CD14-positive monocyte (primary cell): Measurements from ENCODE around the gene CST3. TPM values are rescaled to one million over a fixed set of nuclear protein-coding genes. Genes with fewer than 3 reads are reported as not detected.

ENCODE experiments used
- DNase-seq, 3 donors: peaks; one replicate each; pipeline ENCODE4 v3.0.0-alpha.2; 2011 to 2022
- H2AFZ ChIP-seq: 2 replicates; pipeline ENCODE4 v1.6.0; 2012; ENCODE audit warnings: mild to moderate bottlenecking, low read depth, low read length, inconsistent platforms; ENCODE audit not compliant: insufficient read depth, poor library complexity, severe bottlenecking
- H3K27ac ChIP-seq, 2 donors: 1 replicate in 1 of 2; 2 replicates in 1 of 2; pipeline ENCODE4 v1.5.1; 2012 to 2013; ENCODE audit warnings: low read length in 2 of 2, control low read depth in 1 of 2, inconsistent platforms in 1 of 2, low read depth in 1 of 2, mild to moderate bottlenecking in 1 of 2
- H3K27me3 ChIP-seq, 2 donors: one replicate each; pipeline versions ENCODE4 v1.6.0 to v1.6.1; 2011 to 2013; ENCODE audit warnings: low read length in 2 of 2; ENCODE audit not compliant: control insufficient read depth in 2 of 2, insufficient read depth in 2 of 2
- H3K36me3 ChIP-seq, 2 donors: replicated peaks in 1 of 2; 1 replicate in 1 of 2; 2 replicates in 1 of 2; pipeline versions ENCODE4 v1.5.1 to v1.6.1; 2012 to 2013; ENCODE audit warnings: low read length in 2 of 2, control low read depth in 1 of 2, inconsistent platforms in 1 of 2, mild to moderate bottlenecking in 1 of 2; ENCODE audit not compliant: insufficient read depth in 2 of 2, control insufficient read depth in 1 of 2
- H3K4me1 ChIP-seq, 2 donors: 1 replicate in 1 of 2; 2 replicates in 1 of 2; pipeline versions ENCODE4 v1.5.1 to v1.6.1; 2012 to 2013; ENCODE audit warnings: low read length in 2 of 2, control low read depth in 1 of 2, inconsistent platforms in 1 of 2, mild to moderate bottlenecking in 1 of 2, moderate library complexity in 1 of 2; ENCODE audit not compliant: insufficient read depth in 2 of 2, control insufficient read depth in 1 of 2
- H3K4me2 ChIP-seq: replicated peaks from 2 replicates; pipeline ENCODE3; 2012; ENCODE audit warnings: low read length, moderate library complexity, mild to moderate bottlenecking; ENCODE audit not compliant: poor library complexity, severe bottlenecking; ENCODE audit errors: extremely low read depth
- H3K4me3 ChIP-seq, 3 experiments: fragments of 200-600 bp in 1 of 3; sonication (generic) in 1 of 3; replicated peaks in 1 of 3; 1 replicate in 2 of 3; 2 replicates in 1 of 3; pipeline ENCODE4 v1.5.1; 2011 to 2013; ENCODE audit warnings: low read length in 3 of 3, mild to moderate bottlenecking in 3 of 3, control low read depth in 2 of 3, low read depth in 2 of 3, inconsistent platforms in 1 of 3, moderate library complexity in 1 of 3
- H3K79me2 ChIP-seq: 2 replicates; pipeline ENCODE4 v1.6.0; 2012; ENCODE audit warnings: mild to moderate bottlenecking, control low read depth, inconsistent platforms, low read length, moderate library complexity; ENCODE audit not compliant: insufficient read depth
- H3K9ac ChIP-seq: 2 replicates; pipeline ENCODE4 v1.6.0; 2017; ENCODE audit warnings: low read length, mild to moderate bottlenecking; ENCODE audit not compliant: insufficient read depth, poor library complexity, severe bottlenecking
- H3K9me3 ChIP-seq, 2 donors: replicated peaks in 1 of 2; 1 replicate in 1 of 2; 2 replicates in 1 of 2; pipeline versions ENCODE4 v1.5.1 to v1.6.1; 2012 to 2013; ENCODE audit warnings: low read length in 2 of 2, control low read depth in 1 of 2; ENCODE audit not compliant: control insufficient read depth in 1 of 2, insufficient read depth in 1 of 2
- H4K20me1 ChIP-seq: 2 replicates; pipeline ENCODE4 v1.6.0; 2012; ENCODE audit warnings: mild to moderate bottlenecking, low read length, control low read depth, moderate library complexity; ENCODE audit not compliant: insufficient read depth
- H3K27ac Mint-ChIP-seq, 7 donors: one replicate each; pipeline ENCODE4 v1.8.0; 2020; ENCODE audit warnings: mild to moderate bottlenecking in 7 of 7, mixed read lengths in 7 of 7, moderate library complexity in 6 of 7, inconsistent platforms in 2 of 7
- H3K27me3 Mint-ChIP-seq, 3 donors: one replicate each; pipeline ENCODE4 v1.8.0; 2021 to 2022; ENCODE audit warnings: low read depth in 3 of 3, mild to moderate bottlenecking in 3 of 3, mixed read lengths in 3 of 3, moderate library complexity in 3 of 3, inconsistent platforms in 1 of 3
- H3K36me3 Mint-ChIP-seq, 2 donors: one replicate each; pipeline ENCODE4 v1.8.0; 2020; ENCODE audit warnings: mixed read lengths in 2 of 2, inconsistent platforms in 1 of 2, mild to moderate bottlenecking in 1 of 2
- H3K4me1 Mint-ChIP-seq: one replicate; pipeline ENCODE4 v1.8.0; 2020; ENCODE audit warnings: mild to moderate bottlenecking, mixed read lengths
- H3K4me3 Mint-ChIP-seq, 2 donors: one replicate each; pipeline ENCODE4 v1.8.0; 2020; ENCODE audit warnings: mild to moderate bottlenecking in 2 of 2, mixed read lengths in 2 of 2, moderate library complexity in 1 of 2
- H3K9me3 Mint-ChIP-seq, 7 donors: one replicate each; pipeline ENCODE4 v1.8.0; 2020 to 2022; ENCODE audit warnings: mixed read lengths in 7 of 7, mild to moderate bottlenecking in 6 of 7, moderate library complexity in 6 of 7, inconsistent platforms in 2 of 7
- WGBS: methylation state at CpG from one replicate; pipeline ENCODE4 v1.1.5; 2013; ENCODE audit warnings: missing lambda C conversion rate; ENCODE audit not compliant: insufficient coverage; 5-methylcytosine and 5-hydroxymethylcytosine counted together
- intact Hi-C, 2 donors: fragments of 100-400 bp; cut with micrococcal nuclease; formaldehyde crosslinking; loops; one replicate each; pipeline versions ENCODE4 v1.15.0 to v1.15.1; 2023
- polyA plus RNA-seq, 3 donors: library from polyadenylated mRNA; depleted of rRNA in 1 of 3; unstranded in 2 of 3; stranded (reverse) in 1 of 3; fragments of 300-500 nt in 2 of 3; fragments of >200 nt in 1 of 3; fragmentation: Illumina TruSeq in 2 of 3; gene quantifications; 1 replicate in 2 of 3; 2 replicates in 1 of 3; pipeline ENCODE4 v1.2.3, GENCODE V29; 2012 to 2021
- TF ChIP-seq, protein P1 (sequence below): fragments of 200-600 bp; IDR thresholded peaks from one replicate; pipeline ENCODE4 v1.8.0; 2022; ENCODE audit warnings: antibody characterized with exemption, mild to moderate bottlenecking

Gene CST3
- polyA plus RNA-seq, 3 donors, result 1,459 to 3,222 (median 2,657) TPM

DNA sequence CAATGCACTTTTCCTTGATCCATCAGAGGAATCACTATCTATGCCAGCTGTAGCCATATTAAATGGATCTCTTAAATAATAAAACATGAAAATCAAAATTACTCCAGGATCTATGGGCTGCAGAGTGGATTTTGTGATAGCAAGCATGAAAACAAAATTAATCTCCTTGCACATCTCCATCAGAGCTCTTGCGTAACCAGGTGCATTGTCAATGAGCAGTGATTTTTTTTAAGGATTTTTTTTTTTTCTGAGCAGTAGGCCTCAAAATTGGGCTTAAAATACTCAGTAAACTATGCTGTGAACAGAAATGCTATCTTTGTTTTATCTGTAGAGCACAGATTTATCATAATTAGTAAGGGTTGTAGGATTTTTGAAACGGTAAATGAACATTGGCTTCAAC, 11.5 kb upstream of the CST3 start:
- peaks cover 58% of the 10 kb centered on the region for H3K4me1 Mint-ChIP-seq
- intact Hi-C loops, result no loop called here
- peaks cover 0 to 2% (median 0%) of the 10 kb centered on the region in 7 donors for H3K9me3 Mint-ChIP-seq
- H3K4me1 ChIP-seq, result peaks cover 55 to 68% of the 10 kb centered on the region in 2 donors
- WGBS, result no CpG with 5 or more reads among the region's 2 CpGs
- H3K27me3 Mint-ChIP-seq, result peaks cover 0 to 2% (median 0%) of the 10 kb centered on the region in 3 donors
- H3K27ac Mint-ChIP-seq, result no peak overlapping the region
- H3K36me3 ChIP-seq, result no peaks in the 10 kb centered on the region
- no peaks in the 10 kb centered on the region for H3K79me2 ChIP-seq
- no peaks in the 10 kb centered on the region for H3K9me3 ChIP-seq
- no peak overlapping the region for H3K4me3 Mint-ChIP-seq
- no peaks in the 10 kb centered on the region for H3K27me3 ChIP-seq
- no peak overlapping the region for H3K4me3 ChIP-seq
- no peaks in the 10 kb centered on the region for H4K20me1 ChIP-seq
- no peak overlapping the region for H3K9ac ChIP-seq
- DNase-seq, result no peak
- H3K27ac ChIP-seq, result no peak overlapping the region
- TF ChIP-seq, protein P1, sequence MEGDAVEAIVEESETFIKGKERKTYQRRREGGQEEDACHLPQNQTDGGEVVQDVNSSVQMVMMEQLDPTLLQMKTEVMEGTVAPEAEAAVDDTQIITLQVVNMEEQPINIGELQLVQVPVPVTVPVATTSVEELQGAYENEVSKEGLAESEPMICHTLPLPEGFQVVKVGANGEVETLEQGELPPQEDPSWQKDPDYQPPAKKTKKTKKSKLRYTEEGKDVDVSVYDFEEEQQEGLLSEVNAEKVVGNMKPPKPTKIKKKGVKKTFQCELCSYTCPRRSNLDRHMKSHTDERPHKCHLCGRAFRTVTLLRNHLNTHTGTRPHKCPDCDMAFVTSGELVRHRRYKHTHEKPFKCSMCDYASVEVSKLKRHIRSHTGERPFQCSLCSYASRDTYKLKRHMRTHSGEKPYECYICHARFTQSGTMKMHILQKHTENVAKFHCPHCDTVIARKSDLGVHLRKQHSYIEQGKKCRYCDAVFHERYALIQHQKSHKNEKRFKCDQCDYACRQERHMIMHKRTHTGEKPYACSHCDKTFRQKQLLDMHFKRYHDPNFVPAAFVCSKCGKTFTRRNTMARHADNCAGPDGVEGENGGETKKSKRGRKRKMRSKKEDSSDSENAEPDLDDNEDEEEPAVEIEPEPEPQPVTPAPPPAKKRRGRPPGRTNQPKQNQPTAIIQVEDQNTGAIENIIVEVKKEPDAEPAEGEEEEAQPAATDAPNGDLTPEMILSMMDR, result no peak
- H3K4me2 ChIP-seq, result no peak overlapping the region
- H2AFZ ChIP-seq, result no peak overlapping the region
- H3K36me3 Mint-ChIP-seq, result peaks cover 0 to 4% of the 10 kb centered on the region in 2 donors

DNA sequence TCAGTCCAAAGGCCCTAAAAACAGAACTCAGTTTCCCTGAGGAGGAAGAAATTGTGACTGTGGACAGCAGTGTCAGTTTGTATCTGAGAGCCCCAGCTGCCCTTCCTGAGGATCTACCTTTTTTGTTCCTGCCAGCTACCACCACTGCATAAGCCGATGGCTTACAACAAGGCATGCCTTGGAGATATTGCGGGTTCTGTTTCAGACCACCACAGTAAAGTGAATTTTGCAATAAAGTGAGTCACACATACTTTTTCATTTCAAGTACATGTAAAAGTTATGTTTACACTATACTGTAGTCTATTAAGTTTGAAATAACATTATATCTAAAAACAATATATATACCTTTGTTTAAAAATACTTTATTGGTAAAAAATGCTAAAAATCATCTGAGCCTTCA, 9.6 kb upstream of the CST3 start:
- no peaks in the 10 kb centered on the region for H3K9me3 ChIP-seq
- H2AFZ ChIP-seq, result no peak overlapping the region
- intact Hi-C loops, result no loop called here
- H4K20me1 ChIP-seq, result no peaks in the 10 kb centered on the region
- H3K27ac ChIP-seq, result peak overlapping the region in 1 of 2 donors; percentile 50
- H3K4me1 ChIP-seq, result peaks cover 54 to 68% of the 10 kb centered on the region in 2 donors
- no CpG with 5 or more reads among the region's 2 CpGs for WGBS
- H3K36me3 ChIP-seq, result no peaks in the 10 kb centered on the region
- no peak overlapping the region for H3K4me2 ChIP-seq
- TF ChIP-seq, protein P1, result no peak
- no peaks in the 10 kb centered on the region for H3K79me2 ChIP-seq
- H3K36me3 Mint-ChIP-seq, result no peaks in the 10 kb centered on the region
- H3K27me3 ChIP-seq, result no peaks in the 10 kb centered on the region
- peak overlapping the region in 1 of 3 experiments; percentile 27 for H3K4me3 ChIP-seq
- DNase-seq, result no peak
- peaks cover 0 to 2% (median 0%) of the 10 kb centered on the region in 3 donors for H3K27me3 Mint-ChIP-seq
- H3K9me3 Mint-ChIP-seq, result peaks cover 0 to 2% (median 0%) of the 10 kb centered on the region in 7 donors
- H3K27ac Mint-ChIP-seq, result peak overlapping the region in 3 of 7 donors; percentile 49 to 87 (median 60)
- H3K4me1 Mint-ChIP-seq, result peaks cover 58% of the 10 kb centered on the region
- H3K9ac ChIP-seq, result no peak overlapping the region
- peak overlapping the region in 1 of 2 donors; percentile 16 for H3K4me3 Mint-ChIP-seq
